ENCODE measurements around the gene NFATC2IP.
"Not testable (repeated sequence)": the region's sequence is repeated elsewhere in the genome, so short reads cannot be mapped to it uniquely, and the experiment has no call there.

The NFATC2IP gene

DNA sequence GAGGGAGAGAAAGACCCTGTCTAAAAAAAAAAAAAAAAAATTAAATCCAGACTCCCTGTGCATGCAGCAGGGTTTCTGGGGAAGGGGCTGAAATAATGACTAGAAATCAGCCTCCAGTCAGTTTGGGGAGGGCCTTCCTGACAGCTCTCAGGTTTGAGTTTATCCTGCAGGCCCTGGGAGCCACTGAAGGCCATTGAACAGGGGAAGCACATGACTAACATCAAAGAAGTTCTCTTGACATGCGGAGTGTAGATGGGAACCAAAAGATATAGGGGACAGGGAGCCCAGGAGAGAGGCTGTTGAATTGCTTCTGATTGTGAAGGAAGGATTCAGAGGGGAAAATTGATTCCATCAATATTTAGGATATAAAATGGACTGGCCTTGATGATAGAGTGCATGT lies 22.9 kb upstream of the NFATC2IP start:
- no peak for DNase-seq

DNA sequence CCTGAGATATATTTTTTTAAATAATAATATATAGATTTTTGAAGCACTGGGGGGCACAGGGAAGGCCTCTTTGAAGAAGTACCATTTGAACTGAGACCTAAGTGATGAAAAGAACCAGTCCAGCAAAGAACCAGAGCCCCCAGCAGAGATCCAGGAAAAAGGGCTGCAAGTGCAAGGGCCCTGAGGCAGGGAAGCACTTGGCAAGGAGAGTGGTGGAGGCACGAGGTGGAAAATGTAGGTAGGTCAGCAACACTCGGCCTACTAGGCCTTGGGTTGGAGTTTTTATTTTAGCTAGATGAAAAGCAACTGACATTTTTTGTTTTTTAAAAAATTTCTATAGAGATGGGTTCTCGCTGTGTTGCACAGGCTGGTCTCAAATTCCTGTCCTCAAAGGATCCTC lies 20.5 kb upstream of the NFATC2IP start:
- no peak for DNase-seq

DNA sequence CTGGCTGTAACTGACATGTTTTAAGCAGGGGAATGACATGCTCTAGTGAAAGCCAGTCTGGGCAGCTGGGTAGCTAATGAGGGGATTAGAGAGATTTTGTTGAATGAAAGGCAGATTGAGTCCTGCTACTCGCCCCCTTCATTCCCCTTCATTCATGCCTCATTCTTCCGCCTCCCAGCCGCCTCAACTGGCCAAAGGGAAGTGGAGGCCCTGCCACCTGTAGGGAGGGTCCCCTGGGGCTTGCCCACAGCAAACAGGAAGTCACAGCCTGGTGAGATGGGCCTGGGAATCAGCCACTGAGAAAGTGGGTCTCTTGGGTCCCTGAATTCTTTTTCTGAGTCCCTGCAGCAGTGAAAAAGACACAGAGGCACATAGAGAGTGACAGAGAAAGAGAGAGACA lies 20.1 kb upstream of the NFATC2IP start:
- peak in 1 of 2 donors; percentile 61 for DNase-seq

DNA sequence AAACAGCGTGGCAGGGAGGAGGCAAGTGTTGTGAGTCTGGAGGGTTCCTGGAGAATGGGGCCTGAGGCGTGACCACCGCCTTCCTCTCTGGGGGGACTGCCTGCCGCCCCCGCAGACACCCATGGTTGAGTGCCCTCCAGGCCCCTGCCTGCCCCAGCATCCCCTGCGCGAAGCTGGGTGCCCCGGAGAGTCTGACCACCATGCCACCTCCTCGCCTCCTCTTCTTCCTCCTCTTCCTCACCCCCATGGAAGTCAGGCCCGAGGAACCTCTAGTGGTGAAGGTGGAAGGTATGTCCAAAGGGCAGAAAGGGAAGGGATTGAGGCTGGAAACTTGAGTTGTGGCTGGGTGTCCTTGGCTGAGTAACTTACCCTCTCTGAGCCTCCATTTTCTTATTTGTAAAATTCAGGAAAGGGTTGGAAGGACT lies 18.9 kb upstream of the NFATC2IP start, which contains the start of gene CD19:
Gene CD19, plus strand, starts transcription at position 171 of the 425 bp plus-strand sequence. Its CDS starts 30 bp downstream, at position 201.
- DNase-seq, result peak in 1 of 2 donors; percentile 11

DNA sequence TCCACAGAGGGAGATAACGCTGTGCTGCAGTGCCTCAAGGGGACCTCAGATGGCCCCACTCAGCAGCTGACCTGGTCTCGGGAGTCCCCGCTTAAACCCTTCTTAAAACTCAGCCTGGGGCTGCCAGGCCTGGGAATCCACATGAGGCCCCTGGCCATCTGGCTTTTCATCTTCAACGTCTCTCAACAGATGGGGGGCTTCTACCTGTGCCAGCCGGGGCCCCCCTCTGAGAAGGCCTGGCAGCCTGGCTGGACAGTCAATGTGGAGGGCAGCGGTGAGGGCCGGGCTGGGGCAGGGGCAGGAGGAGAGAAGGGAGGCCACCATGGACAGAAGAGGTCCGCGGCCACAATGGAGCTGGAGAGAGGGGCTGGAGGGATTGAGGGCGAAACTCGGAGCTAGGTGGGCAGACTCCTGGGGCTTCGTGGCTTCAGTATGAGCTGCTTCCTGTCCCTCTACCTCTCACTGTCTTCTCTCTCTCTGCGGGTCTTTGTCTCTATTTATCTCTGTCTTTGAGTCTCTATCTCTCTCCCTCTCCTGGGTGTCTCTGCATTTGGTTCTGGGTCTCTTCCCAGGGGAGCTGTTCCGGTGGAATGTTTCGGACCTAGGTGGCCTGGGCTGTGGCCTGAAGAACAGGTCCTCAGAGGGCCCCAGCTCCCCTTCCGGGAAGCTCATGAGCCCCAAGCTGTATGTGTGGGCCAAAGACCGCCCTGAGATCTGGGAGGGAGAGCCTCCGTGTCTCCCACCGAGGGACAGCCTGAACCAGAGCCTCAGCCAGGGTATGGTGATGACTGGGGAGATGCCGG lies 18.2 kb upstream of the NFATC2IP start:
- no peak for DNase-seq

DNA sequence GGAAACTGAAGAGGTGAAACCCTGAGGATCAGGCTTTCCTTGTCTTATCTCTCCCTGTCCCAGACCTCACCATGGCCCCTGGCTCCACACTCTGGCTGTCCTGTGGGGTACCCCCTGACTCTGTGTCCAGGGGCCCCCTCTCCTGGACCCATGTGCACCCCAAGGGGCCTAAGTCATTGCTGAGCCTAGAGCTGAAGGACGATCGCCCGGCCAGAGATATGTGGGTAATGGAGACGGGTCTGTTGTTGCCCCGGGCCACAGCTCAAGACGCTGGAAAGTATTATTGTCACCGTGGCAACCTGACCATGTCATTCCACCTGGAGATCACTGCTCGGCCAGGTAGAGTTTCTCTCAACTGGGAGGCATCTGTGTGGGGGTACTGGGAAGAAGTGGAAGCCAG lies 17.6 kb upstream of the NFATC2IP start:
- no peak for DNase-seq

DNA sequence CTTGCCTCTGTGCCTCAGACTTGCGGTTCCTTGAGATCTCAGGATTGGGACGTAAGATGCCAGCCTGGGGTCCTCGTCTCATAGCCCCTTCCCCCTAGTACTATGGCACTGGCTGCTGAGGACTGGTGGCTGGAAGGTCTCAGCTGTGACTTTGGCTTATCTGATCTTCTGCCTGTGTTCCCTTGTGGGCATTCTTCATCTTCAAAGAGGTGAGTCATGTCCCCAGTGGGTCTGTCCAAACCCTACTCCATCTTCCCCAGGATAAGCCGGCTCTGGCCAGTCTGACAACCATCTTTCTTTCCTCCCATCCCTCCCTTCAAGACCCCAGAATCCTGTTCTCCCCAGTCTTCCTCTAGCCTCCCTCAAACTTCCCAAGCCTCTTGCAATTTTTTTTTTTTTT lies 15.4 kb upstream of the NFATC2IP start:
- no peak for DNase-seq

DNA sequence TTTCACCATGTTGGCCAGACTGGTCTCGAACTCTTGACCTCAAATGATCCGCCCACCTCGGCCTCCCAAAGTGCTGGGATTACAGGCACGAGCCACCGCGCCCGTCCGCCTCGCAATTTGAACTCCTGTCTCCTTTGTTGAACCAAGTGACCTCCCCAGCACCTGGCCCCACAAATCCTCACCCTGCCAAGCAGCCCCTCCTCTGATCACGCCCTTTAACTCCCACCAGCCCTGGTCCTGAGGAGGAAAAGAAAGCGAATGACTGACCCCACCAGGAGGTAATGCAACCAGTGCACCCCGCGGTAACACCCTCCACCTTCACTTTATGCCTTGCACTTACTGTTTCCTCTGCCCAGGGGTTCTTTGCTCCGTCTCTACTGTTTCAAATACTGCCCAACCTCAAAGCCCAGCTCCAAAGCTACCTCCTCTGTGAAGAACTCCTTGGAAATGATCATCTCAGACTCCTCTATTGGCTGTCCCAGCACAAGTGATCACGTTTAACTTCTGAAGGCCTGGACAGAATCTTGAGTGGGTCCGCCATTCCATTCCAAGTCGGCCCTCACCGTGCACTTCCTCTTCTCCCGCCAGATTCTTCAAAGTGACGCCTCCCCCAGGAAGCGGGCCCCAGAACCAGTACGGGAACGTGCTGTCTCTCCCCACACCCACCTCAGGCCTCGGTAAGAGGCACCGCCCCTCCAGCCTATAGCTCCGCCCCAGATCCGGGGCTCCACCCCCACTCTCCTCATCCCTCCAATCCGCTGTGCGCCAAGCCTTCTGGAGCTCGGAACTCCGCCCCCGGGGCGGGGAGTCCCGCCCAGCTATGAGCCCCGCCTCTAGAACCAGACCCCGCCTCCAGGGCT lies 14.6 kb upstream of the NFATC2IP start:
- peak; percentile 88 to 89 for DNase-seq

DNA sequence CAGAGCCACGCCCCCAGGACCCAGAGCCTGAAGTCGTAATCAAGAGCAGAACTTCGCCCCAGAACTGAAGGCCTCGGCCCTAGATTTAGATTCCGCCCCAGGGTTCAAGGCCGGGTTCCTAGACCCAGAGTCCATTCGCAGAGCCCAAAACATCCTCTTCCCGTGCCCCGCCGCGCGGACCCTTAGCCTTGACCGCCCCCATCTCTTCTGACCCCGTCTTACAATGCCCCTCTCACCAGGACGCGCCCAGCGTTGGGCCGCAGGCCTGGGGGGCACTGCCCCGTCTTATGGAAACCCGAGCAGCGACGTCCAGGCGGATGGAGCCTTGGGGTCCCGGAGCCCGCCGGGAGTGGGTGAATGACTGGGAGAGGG lies 14.0 kb upstream of the NFATC2IP start:
- no peak for DNase-seq

DNA sequence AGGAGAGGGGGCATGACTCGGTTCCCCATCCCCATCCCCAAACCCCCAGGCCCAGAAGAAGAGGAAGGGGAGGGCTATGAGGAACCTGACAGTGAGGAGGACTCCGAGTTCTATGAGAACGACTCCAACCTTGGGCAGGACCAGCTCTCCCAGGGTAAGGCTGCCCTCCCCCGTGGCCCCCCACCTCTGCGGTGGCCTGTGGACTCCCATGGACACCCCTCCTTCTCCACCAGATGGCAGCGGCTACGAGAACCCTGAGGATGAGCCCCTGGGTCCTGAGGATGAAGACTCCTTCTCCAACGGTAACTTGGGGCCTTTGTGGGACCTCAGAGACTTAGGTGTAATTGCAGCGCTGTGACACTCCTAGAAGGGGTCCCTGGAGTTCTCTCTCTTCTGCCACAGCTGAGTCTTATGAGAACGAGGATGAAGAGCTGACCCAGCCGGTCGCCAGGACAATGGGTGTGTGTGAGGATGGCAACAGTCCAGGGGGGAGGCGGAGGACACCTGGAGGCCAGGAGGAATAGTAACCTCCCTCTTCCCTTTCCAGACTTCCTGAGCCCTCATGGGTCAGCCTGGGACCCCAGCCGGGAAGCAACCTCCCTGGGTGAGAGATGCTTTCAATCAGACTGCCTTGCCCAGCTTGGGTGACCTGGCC lies 13.4 kb upstream of the NFATC2IP start:
- DNase-seq, result no peak

DNA sequence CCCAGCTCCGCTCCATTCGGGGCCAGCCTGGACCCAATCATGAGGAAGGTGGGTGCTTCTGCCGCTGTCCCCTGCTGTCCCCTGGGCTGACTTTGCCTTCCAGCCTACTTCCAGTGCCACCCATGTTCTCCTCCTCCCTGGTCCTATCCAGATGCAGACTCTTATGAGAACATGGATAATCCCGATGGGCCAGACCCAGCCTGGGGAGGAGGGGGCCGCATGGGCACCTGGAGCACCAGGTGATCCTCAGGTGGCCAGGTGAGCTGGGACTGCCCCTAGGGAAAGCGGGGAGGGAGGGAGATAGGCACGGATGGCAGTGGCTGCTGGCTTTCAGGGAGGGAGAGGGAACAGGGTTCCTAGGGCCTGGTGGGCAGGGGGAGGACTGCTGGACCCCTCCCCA lies 12.0 kb upstream of the NFATC2IP start:
- DNase-seq, result no peak

DNA sequence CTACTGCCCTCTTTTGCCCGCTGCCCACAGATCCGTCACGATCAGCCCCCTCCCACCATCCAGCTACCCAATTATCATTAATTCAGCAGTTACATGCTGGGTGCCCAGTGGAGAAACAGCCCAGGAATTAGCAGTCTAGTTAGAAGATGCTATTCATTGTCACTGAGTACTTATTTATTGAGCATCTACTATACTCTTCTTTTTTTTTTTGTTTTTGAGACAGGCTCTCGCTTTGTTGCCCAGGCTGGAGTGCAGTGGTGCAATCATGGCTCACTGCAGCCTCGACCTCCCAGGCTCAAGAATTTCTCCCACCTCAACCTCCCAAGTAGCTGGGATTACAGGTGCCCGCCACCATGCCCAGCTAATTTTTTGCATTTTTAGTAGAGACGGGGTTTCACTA lies 10.9 kb upstream of the NFATC2IP start:
- DNase-seq, result not testable (repeated sequence)

DNA sequence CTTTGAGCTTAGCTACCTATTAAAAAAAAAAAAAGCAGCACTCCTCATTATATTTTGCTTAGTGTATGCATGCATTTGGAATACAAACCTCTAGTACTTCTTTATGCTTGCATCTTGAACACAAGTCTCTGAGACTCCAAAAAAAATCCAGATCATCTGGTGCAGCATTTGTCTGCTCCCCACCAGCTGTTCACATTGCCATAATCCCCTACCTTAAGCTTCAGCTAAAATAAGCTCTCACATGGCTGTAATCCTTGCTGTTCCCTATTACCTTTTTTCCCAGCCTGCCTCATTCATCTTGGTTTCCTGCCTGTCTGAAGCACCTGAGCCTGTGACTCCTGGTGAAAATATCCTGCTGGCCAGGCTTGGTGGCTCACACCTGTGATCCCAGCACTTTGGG lies 7.5 kb upstream of the NFATC2IP start:
- DNase-seq, result no peak

DNA sequence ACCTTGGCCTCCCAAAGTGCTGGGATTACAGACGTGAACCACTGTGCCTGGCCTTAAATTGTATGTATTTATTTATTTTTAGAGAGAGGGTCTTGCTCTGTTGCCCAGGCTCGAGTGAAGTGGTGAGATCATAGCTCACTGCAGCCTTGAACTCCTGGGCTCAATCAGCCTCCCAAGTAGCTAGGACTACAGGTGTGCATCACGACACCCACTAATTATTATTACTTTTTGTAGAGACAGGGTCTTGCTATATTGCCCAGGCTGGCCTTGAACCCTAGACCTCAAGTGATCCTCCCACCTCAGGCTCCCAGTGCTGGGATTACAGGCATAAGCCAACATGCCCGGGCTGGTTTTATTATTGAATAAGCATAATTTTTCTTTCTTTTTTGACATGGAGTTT lies 4.1 kb upstream of the NFATC2IP start:
- DNase-seq, result no peak

DNA sequence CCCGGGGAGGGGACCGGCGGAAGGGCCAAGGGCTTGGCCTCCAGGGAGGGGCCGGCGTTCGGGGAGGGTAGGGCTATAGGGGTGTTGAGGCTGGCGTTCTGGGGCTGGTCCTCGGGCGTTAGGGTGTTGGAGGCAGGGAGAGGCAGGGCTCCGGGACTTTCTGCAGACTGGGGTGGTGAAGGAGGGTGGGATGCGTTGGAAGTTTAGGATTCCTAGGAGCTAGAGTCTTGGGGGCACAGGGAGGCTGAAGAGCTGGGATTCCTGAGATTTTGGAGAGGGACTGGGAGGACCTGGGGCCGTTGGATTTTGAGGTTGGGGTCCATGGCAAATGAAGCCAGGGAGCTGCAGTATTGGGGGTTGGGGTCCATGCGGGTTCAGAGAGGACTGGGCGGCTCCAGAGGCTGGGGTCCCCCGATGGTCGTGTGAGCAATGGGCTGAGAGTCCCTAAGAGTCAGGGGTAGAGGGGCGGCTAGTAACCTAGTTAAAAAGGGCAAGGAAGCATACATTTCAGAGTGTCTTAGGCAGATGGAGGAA lies 740 bp downstream of the NFATC2IP start:
- no peak for DNase-seq

DNA sequence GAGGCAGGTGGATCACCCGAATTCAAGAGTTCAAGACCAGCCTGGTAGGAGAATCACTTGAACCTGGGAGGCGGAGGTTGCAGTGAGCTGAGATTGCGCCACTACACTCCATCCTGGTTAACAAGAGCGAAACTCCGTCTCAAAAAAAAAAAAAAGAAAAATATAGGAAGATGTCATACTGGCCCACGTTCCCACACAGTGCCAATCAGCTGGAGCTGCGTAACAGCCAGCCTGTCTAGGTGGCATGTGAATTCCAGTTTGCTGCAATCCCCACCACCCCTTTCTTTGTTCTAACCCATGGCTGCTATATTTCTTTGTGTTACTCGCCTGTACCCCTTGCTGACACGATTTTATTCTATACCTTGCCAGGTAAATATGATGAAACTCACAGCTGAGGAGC lies 7.5 kb downstream of the NFATC2IP start:
- no peak for DNase-seq

DNA sequence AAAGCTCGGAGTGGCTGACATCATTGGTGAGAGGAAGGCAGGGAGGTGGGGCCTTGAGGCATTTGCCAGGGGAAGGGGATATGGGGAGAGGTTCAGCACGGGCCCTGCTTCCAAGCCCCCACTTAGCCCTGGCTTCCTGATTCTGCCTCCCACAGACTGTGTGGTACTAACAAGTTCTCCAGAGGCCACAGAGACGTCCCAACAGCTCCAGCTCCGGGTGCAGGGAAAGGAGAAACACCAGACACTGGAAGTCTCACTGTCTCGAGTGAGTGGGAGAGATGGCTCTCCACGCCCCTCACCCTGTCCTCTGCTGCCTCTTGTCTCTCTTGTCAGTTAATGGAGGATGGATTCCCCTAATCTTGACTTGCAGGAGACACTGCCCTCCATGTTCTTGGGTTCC lies 8.1 kb downstream of the NFATC2IP start:
- DNase-seq, result no peak

DNA sequence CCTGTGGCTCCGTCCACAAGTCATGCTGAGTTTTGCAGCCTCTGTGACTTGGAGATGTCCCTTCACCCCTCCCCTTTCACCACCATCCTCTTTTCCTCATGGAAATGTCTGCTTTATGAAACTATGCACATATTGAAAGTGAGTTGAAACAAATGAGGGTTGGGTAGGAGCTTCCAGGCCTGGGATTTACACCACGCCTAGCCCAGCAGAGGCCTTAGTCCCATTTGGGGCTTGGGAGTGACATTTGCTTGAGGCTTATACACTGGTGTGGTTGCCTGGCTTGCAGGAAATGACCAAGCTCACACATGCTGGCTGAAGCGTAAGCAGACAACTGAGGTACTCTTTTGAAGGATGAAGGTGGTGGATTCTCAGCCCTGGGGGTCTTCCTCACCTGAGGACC lies 13.3 kb downstream of the NFATC2IP start:
- no peak for DNase-seq

DNA sequence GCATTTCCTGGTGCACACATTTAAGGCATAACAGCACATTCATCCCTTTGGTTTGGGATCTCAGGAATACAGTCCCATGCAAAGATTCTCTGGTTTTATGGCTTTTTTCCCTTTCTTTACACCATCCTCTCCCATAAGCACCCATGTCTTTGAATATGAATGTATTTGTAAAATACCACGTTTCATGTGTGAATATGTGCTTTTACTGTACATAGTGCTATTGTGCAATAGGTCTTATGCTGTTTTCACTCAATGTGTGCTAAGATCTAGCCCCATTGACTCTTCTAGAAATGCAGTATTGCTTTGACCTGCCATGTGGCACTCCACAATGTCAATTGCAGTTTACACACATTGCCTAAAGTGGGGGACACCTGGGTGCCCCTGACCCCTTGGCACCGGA lies 13.8 kb downstream of the NFATC2IP start:
- no peak for DNase-seq

DNA sequence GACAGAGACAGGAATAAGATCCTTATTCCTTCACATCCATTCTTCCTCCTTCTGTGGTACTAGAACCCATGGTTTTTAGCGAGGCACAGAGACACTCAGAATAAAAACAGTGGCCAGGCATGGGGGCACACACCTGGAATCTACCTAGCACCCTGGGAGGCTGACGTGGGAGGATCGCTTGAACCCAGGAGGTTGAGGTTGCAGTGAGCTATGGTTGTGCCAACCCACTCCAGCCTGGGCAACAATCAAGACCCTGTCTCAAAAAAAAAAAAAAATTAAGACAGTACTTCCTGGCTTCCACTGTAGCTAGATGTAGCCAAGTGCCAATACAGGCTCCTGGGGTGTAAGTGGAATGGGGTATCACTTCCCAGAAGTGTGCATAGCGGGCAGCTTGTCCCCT lies 16.4 kb downstream of the NFATC2IP start:
- DNase-seq, result no peak

DNA sequence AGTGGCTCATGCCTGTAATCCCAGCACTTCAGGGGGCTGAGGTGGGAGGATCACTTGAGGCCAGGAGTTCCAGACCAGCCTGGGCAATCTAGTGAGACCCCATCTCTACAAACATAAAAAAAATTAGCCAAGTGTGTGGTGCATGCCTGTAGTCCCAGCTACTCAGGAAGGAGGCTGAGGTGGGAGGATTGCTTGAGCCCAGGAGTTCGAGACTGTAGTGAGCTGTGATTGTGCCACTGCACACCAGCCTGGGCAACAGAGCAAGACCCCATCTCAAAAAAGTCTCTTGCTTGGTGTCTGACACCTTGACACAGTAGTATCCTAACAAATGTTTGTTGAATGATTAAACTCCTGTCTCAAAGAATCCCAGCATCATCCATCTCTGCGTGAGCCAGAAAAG lies 19.0 kb downstream of the NFATC2IP start:
- not testable (repeated sequence) for DNase-seq

DNA sequence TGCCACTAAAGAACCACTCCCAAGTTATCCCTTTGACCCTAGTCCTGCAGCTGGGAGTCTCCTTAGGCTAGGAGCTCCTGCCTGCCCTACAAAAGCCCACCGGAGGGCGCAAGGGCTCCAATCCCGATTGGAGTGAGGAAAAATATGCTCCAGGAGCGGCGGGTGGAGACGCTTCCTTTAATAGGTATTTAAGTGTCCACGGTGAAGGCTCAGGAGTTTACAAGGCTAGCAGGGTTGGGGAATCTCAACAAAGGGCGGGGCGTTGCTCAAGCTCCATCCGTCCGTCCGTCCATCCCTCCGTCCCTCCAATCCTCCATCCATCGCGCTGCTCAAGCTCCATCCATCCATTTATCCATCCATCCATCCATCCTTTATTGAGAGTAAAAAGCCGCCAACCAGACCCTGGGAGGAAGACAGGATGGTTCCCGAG lies 23.3 kb downstream of the NFATC2IP start:
- DNase-seq, result no peak
